Osteoblast (primary cell): ENCODE measurements around the gene TMEM119. TPM values are rescaled to one million over a fixed set of nuclear protein-coding genes. Genes with fewer than 3 reads are reported as not detected.

Experiments used
- DNase-seq: peaks from one replicate; pipeline ENCODE4 v3.0.0; 2011; ENCODE audit warnings: low spot score, mixed read lengths; ENCODE audit not compliant: insufficient read length; ENCODE audit errors: missing footprints
- H2AFZ ChIP-seq: 2 replicates; pipeline ENCODE4 v1.6.0; 2011; ENCODE audit warnings: mild to moderate bottlenecking, low read length
- H3K27ac ChIP-seq: 2 replicates; pipeline ENCODE4 v1.5.1; 2011; ENCODE audit warnings: mild to moderate bottlenecking, low read depth, low read length, moderate library complexity
- H3K27me3 ChIP-seq: 2 replicates; pipeline ENCODE4 v1.6.0; 2012; ENCODE audit warnings: mild to moderate bottlenecking, control low read depth, inconsistent platforms, low read length, moderate library complexity; ENCODE audit not compliant: insufficient read depth
- H3K36me3 ChIP-seq: 2 replicates; pipeline ENCODE4 v1.5.1; 2011; ENCODE audit warnings: mild to moderate bottlenecking, low read length, control low read depth, moderate library complexity; ENCODE audit not compliant: insufficient read depth
- H3K4me1 ChIP-seq: 2 replicates; pipeline ENCODE4 v1.5.1; 2011; ENCODE audit warnings: mild to moderate bottlenecking, low read length, control low read depth, moderate library complexity; ENCODE audit not compliant: insufficient read depth
- H3K4me2 ChIP-seq: 2 replicates; pipeline ENCODE4 v1.6.0; 2011; ENCODE audit warnings: mild to moderate bottlenecking, low read length; ENCODE audit not compliant: insufficient read depth
- H3K4me3 ChIP-seq: fragments of 200-600 bp; sonication (generic); 3 replicates; pipeline ENCODE4 v1.5.1; 2012; ENCODE audit warnings: mild to moderate bottlenecking, low read length, inconsistent platforms; ENCODE audit not compliant: insufficient read depth
- H3K79me2 ChIP-seq: 2 replicates; pipeline ENCODE4 v1.6.0; 2012; ENCODE audit warnings: mild to moderate bottlenecking, low read length, control low read depth, inconsistent platforms; ENCODE audit not compliant: insufficient read depth
- H3K9me3 ChIP-seq: 2 replicates; pipeline ENCODE4 v1.5.1; 2011; ENCODE audit warnings: low read depth, low read length, control low read depth
- H4K20me1 ChIP-seq: 2 replicates; pipeline ENCODE4 v1.6.0; 2012; ENCODE audit warnings: mild to moderate bottlenecking, low read length, control low read depth; ENCODE audit not compliant: insufficient read depth
- total RNA-seq: library from RNA; depleted of rRNA; stranded (reverse); fragments of >200 nt; gene quantifications from 2 replicates; pipeline ENCODE4 v1.2.3, GENCODE V29; 2012
- TF ChIP-seq, protein P1 (sequence below): IDR thresholded peaks from 2 replicates; pipeline ENCODE4 v1.5.1; 2011; ENCODE audit warnings: mild to moderate bottlenecking, low read depth, low read length, moderate library complexity; ENCODE audit errors: extremely low read depth

The TMEM119 gene
- total RNA-seq, 1 donor = 359 TPM

DNA sequence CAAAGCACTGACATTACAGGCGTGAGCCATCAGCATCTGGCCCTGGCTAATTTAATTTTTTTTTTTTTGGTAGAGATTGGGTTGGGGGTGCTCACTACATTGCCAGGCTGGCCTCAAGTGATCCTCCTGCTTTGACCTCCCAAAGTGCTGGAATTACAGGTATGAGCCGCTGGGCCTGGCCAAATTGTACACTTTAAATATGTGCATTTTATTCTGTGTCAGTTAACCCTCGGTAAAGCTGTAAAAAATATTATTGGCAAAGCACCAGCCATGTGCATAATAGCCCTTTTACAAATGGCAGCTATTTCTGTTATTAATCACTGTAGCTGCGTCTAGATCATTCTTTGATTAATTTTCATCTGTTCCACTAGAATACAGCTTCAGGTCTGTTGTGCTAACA is 12.0 kb downstream of the TMEM119 start:
- Histone ChIP-seq H4K20me1 (no peaks in the 10 kb centered on the region), H3K4me3 (no peak overlapping the region), H3K9me3 (no peaks in the 10 kb centered on the region), H3K4me2 (no peak overlapping the region), H3K79me2 (no peaks in the 10 kb centered on the region), H3K4me1 (no peaks in the 10 kb centered on the region), H3K36me3 (no peaks in the 10 kb centered on the region), H3K27ac (no peak overlapping the region), H2AFZ (no peak overlapping the region), H3K27me3 (no peaks in the 10 kb centered on the region)
- no peak for DNase-seq
- TF ChIP-seq, protein P1, sequence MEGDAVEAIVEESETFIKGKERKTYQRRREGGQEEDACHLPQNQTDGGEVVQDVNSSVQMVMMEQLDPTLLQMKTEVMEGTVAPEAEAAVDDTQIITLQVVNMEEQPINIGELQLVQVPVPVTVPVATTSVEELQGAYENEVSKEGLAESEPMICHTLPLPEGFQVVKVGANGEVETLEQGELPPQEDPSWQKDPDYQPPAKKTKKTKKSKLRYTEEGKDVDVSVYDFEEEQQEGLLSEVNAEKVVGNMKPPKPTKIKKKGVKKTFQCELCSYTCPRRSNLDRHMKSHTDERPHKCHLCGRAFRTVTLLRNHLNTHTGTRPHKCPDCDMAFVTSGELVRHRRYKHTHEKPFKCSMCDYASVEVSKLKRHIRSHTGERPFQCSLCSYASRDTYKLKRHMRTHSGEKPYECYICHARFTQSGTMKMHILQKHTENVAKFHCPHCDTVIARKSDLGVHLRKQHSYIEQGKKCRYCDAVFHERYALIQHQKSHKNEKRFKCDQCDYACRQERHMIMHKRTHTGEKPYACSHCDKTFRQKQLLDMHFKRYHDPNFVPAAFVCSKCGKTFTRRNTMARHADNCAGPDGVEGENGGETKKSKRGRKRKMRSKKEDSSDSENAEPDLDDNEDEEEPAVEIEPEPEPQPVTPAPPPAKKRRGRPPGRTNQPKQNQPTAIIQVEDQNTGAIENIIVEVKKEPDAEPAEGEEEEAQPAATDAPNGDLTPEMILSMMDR = no peak

DNA sequence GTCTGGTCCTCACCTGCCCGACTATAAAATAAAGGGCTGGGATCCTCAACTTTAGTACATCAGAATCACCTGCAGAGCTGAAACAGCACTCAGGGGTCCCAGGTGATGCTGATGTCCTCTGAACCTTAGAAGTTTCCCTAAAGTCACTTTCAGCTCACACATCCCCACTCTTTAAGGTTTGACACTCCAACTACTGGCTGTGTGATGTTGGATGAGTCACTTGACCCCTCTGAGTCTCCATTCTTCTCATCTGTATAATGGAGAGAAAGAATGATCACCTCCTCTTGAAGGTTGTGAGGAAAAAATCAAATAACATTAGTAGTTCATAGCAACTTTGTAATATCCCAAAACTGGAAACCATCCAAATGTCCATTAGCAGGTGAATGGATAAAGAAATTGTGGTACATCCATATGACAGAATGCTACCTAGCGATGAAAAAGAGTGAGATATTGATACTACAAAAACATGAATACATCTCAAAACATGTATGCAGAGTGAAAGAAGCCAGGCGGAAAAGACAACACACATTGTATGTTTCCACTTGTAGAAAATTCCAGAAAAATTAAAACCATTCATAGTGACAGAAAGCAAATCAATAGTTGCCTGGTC is 13.3 kb downstream of the TMEM119 start:
- H3K27me3 ChIP-seq = no peaks in the 10 kb centered on the region
- no peak overlapping the region for H3K4me3 ChIP-seq
- H4K20me1 ChIP-seq = no peaks in the 10 kb centered on the region
- H3K4me1 ChIP-seq = no peaks in the 10 kb centered on the region
- peak; percentile 65 for DNase-seq
- TF ChIP-seq, protein P1 = no peak
- H3K36me3 ChIP-seq = no peaks in the 10 kb centered on the region
- H2AFZ ChIP-seq = no peak overlapping the region
- H3K4me2 ChIP-seq = no peak overlapping the region
- H3K9me3 ChIP-seq = no peaks in the 10 kb centered on the region
- no peaks in the 10 kb centered on the region for H3K79me2 ChIP-seq
- no peak overlapping the region for H3K27ac ChIP-seq

DNA sequence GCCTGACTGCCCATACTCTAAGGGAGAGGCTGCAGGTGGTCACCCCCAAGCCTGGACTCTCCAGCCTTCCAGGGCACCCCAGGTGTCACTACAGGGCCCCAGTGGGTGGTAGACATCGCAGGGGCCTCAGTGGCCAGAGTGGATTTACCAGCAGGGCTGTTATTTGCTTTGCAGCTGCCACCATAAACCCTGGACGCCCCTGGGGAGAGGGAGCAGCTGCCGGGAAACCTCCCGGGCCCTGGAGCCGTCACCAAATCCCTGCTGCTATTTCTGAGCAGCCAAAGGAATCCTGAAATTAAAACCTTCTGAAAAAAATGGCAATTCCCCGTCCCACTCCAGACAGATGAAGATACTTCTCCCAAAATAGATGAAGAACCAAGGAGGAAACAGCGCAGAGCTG is 13.9 kb downstream of the TMEM119 start:
- no peak overlapping the region for H3K27ac ChIP-seq
- no peaks in the 10 kb centered on the region for H3K9me3 ChIP-seq
- TF ChIP-seq, protein P1 = no peak
- H3K79me2 ChIP-seq = no peaks in the 10 kb centered on the region
- DNase-seq = peak; percentile 82
- H3K27me3 ChIP-seq = no peaks in the 10 kb centered on the region
- no peak overlapping the region for H3K4me2 ChIP-seq
- H2AFZ ChIP-seq = no peak overlapping the region
- H3K4me3 ChIP-seq = no peak overlapping the region
- no peaks in the 10 kb centered on the region for H3K4me1 ChIP-seq
- no peaks in the 10 kb centered on the region for H3K36me3 ChIP-seq
- H4K20me1 ChIP-seq = no peaks in the 10 kb centered on the region

DNA sequence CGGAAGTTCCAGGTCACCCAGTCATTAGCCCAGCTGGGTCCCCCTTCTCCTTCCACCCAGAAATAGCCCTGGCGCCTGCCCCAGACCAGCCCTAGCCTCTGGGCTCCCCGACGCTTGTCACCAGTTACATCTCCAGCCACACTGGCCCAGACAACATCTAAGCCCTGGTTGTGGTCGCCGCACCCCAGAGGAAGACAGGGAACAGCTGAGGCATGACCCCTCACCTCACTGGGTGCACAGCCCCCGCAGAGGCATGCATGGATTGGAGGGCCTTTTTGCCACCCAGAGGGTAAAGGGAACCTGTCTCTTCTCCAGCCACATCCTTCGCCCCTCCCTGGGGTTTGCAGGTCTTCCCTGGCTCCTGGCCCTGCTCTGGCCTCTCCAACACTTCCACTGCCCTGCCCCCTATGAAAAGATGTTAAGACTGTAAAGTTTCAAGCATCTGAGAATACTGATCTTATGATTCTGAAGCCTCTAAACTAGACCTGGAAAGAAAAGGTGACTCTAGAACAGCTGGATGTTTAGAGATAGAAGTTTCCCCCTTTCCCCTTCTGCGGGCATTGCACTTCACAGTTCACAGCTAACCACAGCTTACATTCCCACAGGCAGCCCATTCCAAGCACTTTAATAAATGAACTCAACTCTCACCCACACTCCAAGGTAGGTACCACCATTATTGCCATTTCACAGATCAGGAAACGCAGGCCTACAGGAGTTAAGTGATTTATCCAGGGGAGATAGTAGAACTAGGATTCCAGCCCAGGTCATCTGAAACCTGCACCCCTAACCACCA is 14.7 kb downstream of the TMEM119 start:
- Histone ChIP-seq H3K4me1 (no peaks in the 10 kb centered on the region), H3K27ac (no peak overlapping the region), H3K4me3 (no peak overlapping the region), H3K9me3 (no peaks in the 10 kb centered on the region), H3K36me3 (no peaks in the 10 kb centered on the region), H4K20me1 (no peaks in the 10 kb centered on the region), H2AFZ (no peak overlapping the region), H3K79me2 (no peaks in the 10 kb centered on the region), H3K27me3 (no peaks in the 10 kb centered on the region), H3K4me2 (no peak overlapping the region)
- TF ChIP-seq, protein P1 = no peak
- DNase-seq = peak; percentile 65
